A549 (cell line): ENCODE data around the gene C10orf88. TPM values are rescaled to one million over a fixed set of nuclear protein-coding genes. Genes with fewer than 3 reads are reported as not detected.

ENCODE experiments used
- ATAC-seq, 2 experiments: fragments of 200-7000 bp in 1 of 2; fragments of >200 bp in 1 of 2; cut with Nextera tagmentation in 1 of 2; cut with Tn5 transposase in 1 of 2; 3 replicates each; pipeline versions ENCODE4 v1.8.0 to v1.9.1; 2018 to 2020; ENCODE audit warnings: mild to moderate bottlenecking in 1 of 2, moderate library complexity in 1 of 2
- CTCF ChIA-PET: fragments of 300-600 bp; sonication (Branson Sonifier 250); formaldehyde crosslinking; extraction: SDS; loops from one replicate; lab custom pipeline; 2021; ENCODE audit warnings: antibody characterized with exemption, inconsistent platforms; lab: Yijun Ruan, JAX
- POLR2A ChIA-PET: fragments of 350-600 bp; formaldehyde crosslinking; extraction: SDS; loops from one replicate; lab custom pipeline; 2021; ENCODE audit warnings: antibody characterized with exemption, inconsistent platforms; lab: Yijun Ruan, JAX
- DNase-seq, 2 experiments: peaks; one replicate each; pipeline versions ENCODE4 v3.0.0 to v3.0.0-alpha.2; 2011 to 2016; ENCODE audit warnings: low read depth in 1 of 2, low spot score in 1 of 2
- FAIRE-seq: peaks from 2 replicates; lab custom pipeline; 2011; peaks lifted over from hg19 to GRCh38; lab: Jason Lieb, UNC
- H3K27ac ChIP-seq, 2 experiments: fragments of >200 bp; sonication (Bioruptor Twin); formaldehyde crosslinking; 3 replicates each; pipeline ENCODE4 v1.5.1; 2016 to 2017
- H3K4me1 ChIP-seq: fragments of >200 bp; sonication (Bioruptor Twin); formaldehyde crosslinking; 3 replicates; pipeline ENCODE4 v1.6.1; 2016
- H3K4me2 ChIP-seq: fragments of >200 bp; sonication (Bioruptor Twin); formaldehyde crosslinking; 3 replicates; pipeline ENCODE4 v1.6.1; 2016
- H3K4me3 ChIP-seq: fragments of >200 bp; sonication (Bioruptor Twin); formaldehyde crosslinking; 3 replicates; pipeline ENCODE4 v1.5.1; 2016
- H3K9me3 ChIP-seq: fragments of >200 bp; sonication (Bioruptor Twin); formaldehyde crosslinking; 3 replicates; pipeline ENCODE4 v1.6.1; 2016
- CBX8 ChIP-seq: fragments of 200-600 bp; sonication (generic); IDR thresholded peaks from 2 replicates; pipeline ENCODE4 v1.6.1; 2016
- FOSB ChIP-seq: fragments of 250-450 bp; sonication (Bioruptor Pico); IDR thresholded peaks from 2 replicates; pipeline ENCODE4 v1.5.0; 2020; ENCODE audit warnings: mild to moderate bottlenecking, moderate library complexity
- FOXS1 ChIP-seq: fragments of 250-450 bp; sonication (Bioruptor Pico); IDR thresholded peaks from 2 replicates; pipeline ENCODE4 v1.5.0; 2020; ENCODE audit warnings: mild to moderate bottlenecking, moderate library complexity
- GATA3 ChIP-seq: IDR thresholded peaks from 2 replicates; pipeline ENCODE4 v1.6.1; 2012; ENCODE audit warnings: borderline replicate concordance
- HDAC2 ChIP-seq: fragments of 200-600 bp; sonication (generic); IDR thresholded peaks from 2 replicates; pipeline ENCODE4 v1.6.1; 2016
- HOXB5 ChIP-seq: fragments of 250-450 bp; sonication (Bioruptor Pico); IDR thresholded peaks from 2 replicates; pipeline ENCODE4 v1.5.0; 2020; ENCODE audit warnings: mild to moderate bottlenecking, moderate library complexity
- JUNB ChIP-seq: fragments of >200 bp; sonication (Bioruptor Twin); formaldehyde crosslinking; IDR thresholded peaks from 2 replicates; pipeline ENCODE4 v1.6.1; 2016
- MAZ ChIP-seq: fragments of 150-350 bp; IDR thresholded peaks from 2 replicates; pipeline ENCODE4 v1.6.1; 2014; ENCODE audit warnings: antibody characterized with exemption, low read depth, low read length, borderline replicate concordance
- PHF8 ChIP-seq: fragments of 200-600 bp; sonication (generic); IDR thresholded peaks from 2 replicates; pipeline ENCODE4 v1.6.1; 2016; ENCODE audit warnings: low read depth, mild to moderate bottlenecking, antibody characterized with exemption, moderate library complexity, borderline replicate concordance
- RAD21 ChIP-seq, 2 experiments: fragments of >200 bp in 1 of 2; sonication (Bioruptor Twin) in 1 of 2; formaldehyde crosslinking in 1 of 2; IDR thresholded peaks in 1 of 2; conservative IDR thresholded peaks in 1 of 2; 2 replicates in 1 of 2; 3 replicates in 1 of 2; pipeline ENCODE4 v1.6.1; 2012 to 2018; ENCODE audit warnings: inconsistent platforms in 1 of 2
- RARB ChIP-seq: fragments of 250-450 bp; sonication (Bioruptor Pico); IDR thresholded peaks from 2 replicates; pipeline ENCODE4 v1.8.0; 2021; ENCODE audit warnings: mild to moderate bottlenecking, moderate library complexity
- RCOR1 ChIP-seq: fragments of 150-350 bp; IDR thresholded peaks from 2 replicates; pipeline ENCODE4 v1.6.1; 2014; ENCODE audit warnings: antibody characterized with exemption, low read length, low read depth
- SREBF2 ChIP-seq: fragments of 450-650 bp; IDR thresholded peaks from 2 replicates; pipeline ENCODE4 v1.6.1; 2014; ENCODE audit warnings: mild to moderate bottlenecking, moderate library complexity
- WGBS: methylation state at CpG from one replicate; pipeline ENCODE4 v1.1.6; 2017; ENCODE audit errors: missing lambda C conversion rate; 5-methylcytosine and 5-hydroxymethylcytosine counted together
- polyA plus RNA-seq, 4 experiments: library from polyadenylated mRNA; depleted of rRNA in 3 of 4; stranded (reverse); fragments of >200 nt; fragmentation: RNase III in 1 of 4; extraction: RNeasy Plus Mini Kit Qiagen cat#74134 plus additional on column Dnase treatment in 1 of 4; gene quantifications; 2 replicates in 3 of 4; 3 replicates in 1 of 4; pipeline ENCODE4 v1.2.3, GENCODE V29; 2011 to 2017
- TF ChIP-seq, protein P1 (sequence below): fragments of 250-450 bp; sonication (Bioruptor Pico); IDR thresholded peaks from 2 replicates; pipeline ENCODE4 v1.5.0; 2021; ENCODE audit warnings: mild to moderate bottlenecking, moderate library complexity, borderline replicate concordance
- TF ChIP-seq, protein P2 (sequence below): fragments of 150-350 bp; IDR thresholded peaks from 2 replicates; pipeline ENCODE4 v1.6.1; 2014; ENCODE audit warnings: low read depth, mild to moderate bottlenecking, low read length
- TF ChIP-seq, protein P3 (sequence below): fragments of 450-650 bp; IDR thresholded peaks from 2 replicates; pipeline ENCODE4 v1.6.1; 2014; ENCODE audit warnings: antibody characterized with exemption
- TF ChIP-seq, protein P4 (sequence below): IDR thresholded peaks from 2 replicates; pipeline ENCODE4 v1.6.1; 2012
- TF ChIP-seq, protein P5 (sequence below): fragments of >200 bp; sonication (Bioruptor Twin); formaldehyde crosslinking; IDR thresholded peaks from 3 replicates; pipeline ENCODE4 v1.6.1; 2016

C10orf88 gene
- polyA plus RNA-seq, 2 of the 4 experiments (the other 2 are of a cell fraction): 11.0 to 11.9 TPM

DNA sequence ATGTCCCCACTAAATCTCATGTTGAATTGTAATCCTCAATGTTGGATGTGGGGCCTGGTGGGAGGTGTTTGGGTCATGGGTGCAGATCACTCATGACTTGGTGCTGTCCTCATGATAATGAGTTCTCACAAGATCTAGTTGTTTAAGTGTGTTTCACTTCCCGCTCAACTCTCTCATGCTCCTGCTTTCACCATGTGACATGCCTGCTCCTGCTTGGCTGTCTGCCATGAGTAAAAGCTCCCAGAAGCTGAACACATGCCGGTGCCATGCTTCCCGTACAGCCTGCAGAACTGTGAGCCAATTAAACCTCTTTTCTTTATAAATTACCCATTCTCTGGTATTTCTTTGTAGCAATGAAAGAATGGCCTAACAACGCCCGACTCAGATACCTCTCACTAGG is 20.0 kb upstream of the C10orf88 start:
- WGBS: 58% methylated on average over 5 of the region's 5 CpGs
- H3K9me3 ChIP-seq: 0 out of 3 replicates have a peak, but pooled peaks cover under 1% of the 10 kb centered on the region
- FAIRE-seq (no peak), ATAC-seq (no peak), DNase-seq (no peak)
- H3K4me1 ChIP-seq: no peaks in the 10 kb centered on the region
- ChIA-PET CTCF (interaction anchor here (1.0 kb wide), 1 partner anchor 8 kb away, joined by 3 read pairs; no protein-coding TSS in a partner anchor), POLR2A (no interaction called here)
- TF ChIP-seq GATA3: no peak
- TF ChIP-seq FOSB (CRISPR knock-in tag): no peak
- no peak for TF ChIP-seq CBX8
- TF ChIP-seq SREBF2: no peak
- TF ChIP-seq RAD21 (conservative IDR thresholded peaks at IDR 0.05 in 1 of 2, IDR thresholded peaks at IDR 0.05 in 1 of 2): no peak
- TF ChIP-seq, protein P1, sequence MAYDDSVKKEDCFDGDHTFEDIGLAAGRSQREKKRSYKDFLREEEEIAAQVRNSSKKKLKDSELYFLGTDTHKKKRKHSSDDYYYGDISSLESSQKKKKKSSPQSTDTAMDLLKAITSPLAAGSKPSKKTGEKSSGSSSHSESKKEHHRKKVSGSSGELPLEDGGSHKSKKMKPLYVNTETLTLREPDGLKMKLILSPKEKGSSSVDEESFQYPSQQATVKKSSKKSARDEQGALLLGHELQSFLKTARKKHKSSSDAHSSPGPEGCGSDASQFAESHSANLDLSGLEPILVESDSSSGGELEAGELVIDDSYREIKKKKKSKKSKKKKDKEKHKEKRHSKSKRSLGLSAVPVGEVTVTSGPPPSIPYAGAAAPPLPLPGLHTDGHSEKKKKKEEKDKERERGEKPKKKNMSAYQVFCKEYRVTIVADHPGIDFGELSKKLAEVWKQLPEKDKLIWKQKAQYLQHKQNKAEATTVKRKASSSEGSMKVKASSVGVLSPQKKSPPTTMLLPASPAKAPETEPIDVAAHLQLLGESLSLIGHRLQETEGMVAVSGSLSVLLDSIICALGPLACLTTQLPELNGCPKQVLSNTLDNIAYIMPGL: no peak
- TF ChIP-seq MAZ: no peak
- TF ChIP-seq HOXB5 (CRISPR knock-in tag): no peak
- TF ChIP-seq, protein P2, sequence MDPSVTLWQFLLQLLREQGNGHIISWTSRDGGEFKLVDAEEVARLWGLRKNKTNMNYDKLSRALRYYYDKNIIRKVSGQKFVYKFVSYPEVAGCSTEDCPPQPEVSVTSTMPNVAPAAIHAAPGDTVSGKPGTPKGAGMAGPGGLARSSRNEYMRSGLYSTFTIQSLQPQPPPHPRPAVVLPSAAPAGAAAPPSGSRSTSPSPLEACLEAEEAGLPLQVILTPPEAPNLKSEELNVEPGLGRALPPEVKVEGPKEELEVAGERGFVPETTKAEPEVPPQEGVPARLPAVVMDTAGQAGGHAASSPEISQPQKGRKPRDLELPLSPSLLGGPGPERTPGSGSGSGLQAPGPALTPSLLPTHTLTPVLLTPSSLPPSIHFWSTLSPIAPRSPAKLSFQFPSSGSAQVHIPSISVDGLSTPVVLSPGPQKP: no peak
- TF ChIP-seq JUNB: no peak
- TF ChIP-seq, protein P3, sequence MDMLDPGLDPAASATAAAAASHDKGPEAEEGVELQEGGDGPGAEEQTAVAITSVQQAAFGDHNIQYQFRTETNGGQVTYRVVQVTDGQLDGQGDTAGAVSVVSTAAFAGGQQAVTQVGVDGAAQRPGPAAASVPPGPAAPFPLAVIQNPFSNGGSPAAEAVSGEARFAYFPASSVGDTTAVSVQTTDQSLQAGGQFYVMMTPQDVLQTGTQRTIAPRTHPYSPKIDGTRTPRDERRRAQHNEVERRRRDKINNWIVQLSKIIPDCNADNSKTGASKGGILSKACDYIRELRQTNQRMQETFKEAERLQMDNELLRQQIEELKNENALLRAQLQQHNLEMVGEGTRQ: no peak
- TF ChIP-seq RCOR1: no peak
- H3K4me2 ChIP-seq: no peak overlapping the region
- no peak overlapping the region for H3K4me3 ChIP-seq
- no peak overlapping the region for H3K27ac ChIP-seq

DNA sequence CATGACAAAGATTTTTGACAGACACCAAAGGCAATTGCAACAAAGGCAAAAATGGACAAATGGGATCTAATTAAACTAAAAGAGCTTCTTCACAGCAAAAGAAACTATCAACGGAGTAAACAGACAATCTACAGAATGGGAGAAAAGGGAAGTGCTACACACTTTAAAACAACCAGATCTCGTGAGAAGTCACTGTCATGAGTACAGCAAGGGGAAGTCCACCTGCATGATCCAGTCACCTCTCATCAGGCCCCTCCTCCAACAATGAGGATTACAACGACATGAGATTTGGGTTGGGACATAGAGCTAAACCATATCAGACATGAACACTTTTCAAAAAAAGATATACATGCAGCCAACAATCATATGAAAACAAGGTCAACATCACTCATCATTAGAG is 14.7 kb upstream of the C10orf88 start:
- DNase-seq: no peak
- no peaks in the 10 kb centered on the region for H3K4me1 ChIP-seq
- TF ChIP-seq HDAC2 (no peak), FOXS1 (CRISPR knock-in tag) (no peak), FOSB (CRISPR knock-in tag) (no peak), RARB (CRISPR knock-in tag) (no peak), PHF8 (no peak)
- TF ChIP-seq, protein P2: no peak
- TF ChIP-seq, protein P4, sequence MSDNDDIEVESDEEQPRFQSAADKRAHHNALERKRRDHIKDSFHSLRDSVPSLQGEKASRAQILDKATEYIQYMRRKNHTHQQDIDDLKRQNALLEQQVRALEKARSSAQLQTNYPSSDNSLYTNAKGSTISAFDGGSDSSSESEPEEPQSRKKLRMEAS: no peak
- TF ChIP-seq, protein P5, sequence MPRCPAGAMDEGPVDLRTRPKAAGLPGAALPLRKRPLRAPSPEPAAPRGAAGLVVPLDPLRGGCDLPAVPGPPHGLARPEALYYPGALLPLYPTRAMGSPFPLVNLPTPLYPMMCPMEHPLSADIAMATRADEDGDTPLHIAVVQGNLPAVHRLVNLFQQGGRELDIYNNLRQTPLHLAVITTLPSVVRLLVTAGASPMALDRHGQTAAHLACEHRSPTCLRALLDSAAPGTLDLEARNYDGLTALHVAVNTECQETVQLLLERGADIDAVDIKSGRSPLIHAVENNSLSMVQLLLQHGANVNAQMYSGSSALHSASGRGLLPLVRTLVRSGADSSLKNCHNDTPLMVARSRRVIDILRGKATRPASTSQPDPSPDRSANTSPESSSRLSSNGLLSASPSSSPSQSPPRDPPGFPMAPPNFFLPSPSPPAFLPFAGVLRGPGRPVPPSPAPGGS: no peak
- peaks cover 43% of the 10 kb centered on the region for H3K9me3 ChIP-seq
- ATAC-seq: no peak
- ChIA-PET CTCF (interaction anchor here (2.5 kb wide), 1 partner anchor 12 kb away, joined by 8 read pairs; the partner anchor contains the start of gene PSTK), POLR2A (no interaction called here)
- H3K27ac ChIP-seq: no peak overlapping the region
- no peak overlapping the region for H3K4me3 ChIP-seq
- no peak overlapping the region for H3K4me2 ChIP-seq
- 54% methylated on average over 3 of the region's 3 CpGs for WGBS
- no peak for FAIRE-seq
